ENCODE data around the gene NEU4. TPM values are rescaled to one million over a fixed set of nuclear protein-coding genes. Genes with fewer than 3 reads are reported as not detected.

NEU4 gene
- total RNA-seq, 1 donor from 2014 or later, result 0.29 TPM

DNA sequence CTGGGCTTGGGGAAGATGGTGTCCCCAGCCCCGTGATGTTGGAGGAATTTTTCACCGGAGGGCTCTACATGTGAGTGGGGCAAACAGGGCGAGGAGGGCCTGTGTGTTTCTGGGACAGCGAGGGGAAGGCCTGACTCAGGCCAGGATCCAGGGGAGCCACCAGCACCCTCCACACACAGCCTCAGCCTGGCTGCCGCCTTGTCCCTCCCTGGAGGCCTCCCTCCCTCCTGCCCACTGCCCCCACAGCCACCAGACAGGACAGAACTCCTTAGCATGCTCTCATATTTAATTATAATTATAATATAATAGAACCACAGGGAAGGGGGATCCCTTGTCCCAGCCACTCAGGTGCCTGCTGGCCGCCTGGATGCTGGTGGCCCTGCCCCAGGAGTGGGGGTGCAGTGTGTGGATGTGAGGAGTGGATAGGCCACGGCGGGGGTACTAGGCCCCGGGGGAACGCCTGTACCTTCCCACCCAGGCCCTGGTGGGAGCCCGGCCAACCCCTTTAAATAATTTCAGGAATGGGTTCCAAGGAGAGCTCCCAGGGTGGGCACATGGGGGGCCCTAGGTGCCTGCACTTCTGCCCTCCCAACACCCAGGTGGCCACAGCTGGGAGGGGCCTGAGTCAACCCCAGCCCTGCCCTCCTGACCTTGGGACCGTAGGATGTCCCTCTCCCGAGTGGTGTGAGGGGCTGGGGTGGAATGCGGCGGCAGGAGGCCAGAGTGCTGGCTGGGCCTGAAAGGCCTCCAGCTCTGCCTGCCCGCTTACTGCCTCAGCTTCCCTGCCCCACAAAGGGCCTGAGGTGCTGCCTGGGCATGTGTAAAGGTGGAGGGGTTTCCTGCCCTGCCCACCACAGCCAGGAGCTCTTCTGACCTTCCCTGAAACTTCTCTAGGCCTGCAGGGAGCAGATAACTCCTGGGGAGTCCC lies 40.9 kb downstream of the NEU4 start:
- no peak for DNase-seq (ENCODE audit: extremely low read depth, low read depth, low spot score)

DNA sequence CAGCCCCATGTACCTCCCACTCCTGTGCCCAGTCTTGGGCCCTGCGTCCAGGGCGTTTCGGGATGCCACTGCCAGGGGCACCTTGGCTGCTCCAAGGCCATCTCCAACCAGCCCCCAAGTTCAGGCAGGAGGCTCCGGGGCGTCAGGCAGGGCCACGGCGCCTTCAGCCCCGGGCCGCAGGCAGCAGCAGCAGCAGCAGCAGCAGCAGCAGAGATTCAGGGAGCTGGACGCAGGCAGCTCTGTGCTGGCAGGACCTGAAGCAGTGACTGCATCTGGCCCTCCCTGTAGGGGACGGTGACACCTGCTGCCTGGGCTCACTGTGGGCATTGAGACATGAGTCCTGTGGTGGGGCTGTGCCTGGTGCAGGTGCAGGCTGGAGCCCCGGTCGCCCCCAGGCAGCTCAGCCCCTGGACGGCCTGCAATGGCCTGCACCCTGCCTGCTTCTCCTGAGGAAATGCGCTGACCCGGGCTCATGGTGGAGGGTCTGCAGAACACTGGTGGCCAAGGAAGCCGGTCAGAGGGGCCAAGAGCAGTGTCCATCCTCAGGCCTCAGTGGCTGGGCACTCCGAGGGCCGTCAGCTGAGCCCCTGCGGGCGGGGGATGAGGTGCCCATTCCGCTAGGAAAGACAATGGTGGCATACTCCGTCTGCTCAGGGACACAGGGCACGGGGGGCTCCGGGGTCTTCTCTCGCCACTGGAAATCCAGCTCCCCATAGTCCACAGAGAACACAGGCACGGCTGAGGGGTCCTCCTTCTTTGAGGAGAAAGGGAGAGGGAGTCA lies 41.7 kb downstream of the NEU4 start:
- no peak for DNase-seq (ENCODE audit: extremely low read depth, low read depth, low spot score)

DNA sequence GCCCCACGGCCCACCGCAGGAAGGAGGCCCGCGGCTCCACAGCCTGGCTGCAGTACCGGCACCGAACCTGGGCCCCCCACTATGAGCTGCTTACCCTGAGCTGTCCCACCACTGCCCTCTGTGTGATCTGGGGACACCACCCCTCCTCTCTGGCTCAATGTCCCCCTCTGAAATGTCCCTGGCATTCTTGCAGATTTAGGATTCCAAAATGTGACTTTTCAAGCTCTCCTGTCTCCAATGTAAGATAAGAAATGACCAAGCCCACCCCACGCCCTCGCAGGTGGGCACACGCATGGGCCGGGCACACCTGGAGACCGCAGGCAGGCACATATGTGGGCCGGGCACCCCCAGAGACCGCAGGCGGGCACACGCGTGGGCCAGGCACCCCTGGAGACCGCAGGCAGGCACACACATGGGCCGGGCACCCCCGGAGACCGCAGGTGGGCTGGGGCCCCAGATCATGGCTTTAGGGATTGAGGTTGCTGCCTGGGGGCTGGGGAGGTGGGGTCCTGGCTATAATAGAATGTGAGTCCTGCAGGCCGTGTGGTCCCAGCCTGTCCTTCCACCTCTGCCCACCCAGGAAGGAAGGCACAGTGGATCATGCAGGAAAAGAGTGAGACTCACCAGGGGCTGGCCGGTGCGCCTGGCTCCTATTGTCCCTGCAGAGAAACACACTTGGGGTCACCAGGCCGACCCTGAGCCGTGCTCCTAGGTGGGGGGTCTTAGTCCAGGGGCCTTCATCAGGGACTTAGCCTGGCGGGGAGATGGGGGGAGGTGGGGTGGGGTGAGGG lies 42.5 kb downstream of the NEU4 start:
- DNase-seq (ENCODE audit: extremely low read depth, low read depth, low spot score), result no peak

DNA sequence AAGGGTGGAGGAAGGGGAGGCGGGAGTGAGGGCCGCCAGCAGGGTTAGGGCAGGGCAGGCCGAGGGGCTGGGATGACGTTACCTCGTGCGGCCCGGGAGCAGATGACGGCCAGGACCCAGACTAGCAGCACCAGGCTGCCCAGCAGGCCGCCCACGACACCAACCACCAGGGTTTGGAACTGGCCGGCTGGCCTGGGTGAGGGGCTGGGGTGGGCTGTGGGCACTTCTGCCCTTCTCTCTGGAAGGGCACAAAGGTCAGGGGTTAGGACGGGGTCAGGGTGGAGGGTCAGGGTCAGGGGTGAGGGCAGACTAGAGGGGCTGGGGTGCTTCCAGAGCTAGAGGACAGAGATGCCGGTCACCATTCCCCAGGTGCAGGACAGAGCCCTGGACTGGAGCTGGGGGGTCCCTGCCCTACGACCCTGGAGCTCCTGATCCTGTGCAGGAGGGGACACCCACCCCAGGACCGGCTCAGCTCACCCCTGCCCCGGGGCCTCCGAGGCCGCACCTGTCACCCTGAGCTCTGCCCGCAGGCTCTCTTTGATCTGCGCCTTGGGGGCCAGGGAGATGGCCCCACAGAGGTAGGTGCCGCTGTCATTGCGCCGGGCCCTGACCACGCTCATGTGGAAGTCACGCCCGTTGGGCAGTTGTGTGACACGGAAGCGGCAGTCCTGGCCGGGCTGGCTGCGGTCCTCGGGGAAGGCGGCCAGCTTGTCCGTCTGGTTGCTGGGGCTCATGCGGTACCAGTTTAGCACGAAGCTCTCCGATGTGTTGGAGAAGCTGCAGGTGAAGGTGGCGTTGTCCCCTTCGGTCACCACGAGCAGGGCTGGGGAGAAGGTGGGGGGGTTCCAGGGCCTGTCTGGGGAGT lies 43.4 kb downstream of the NEU4 start:
- no peak for DNase-seq (ENCODE audit: extremely low read depth, low read depth, low spot score)

DNA sequence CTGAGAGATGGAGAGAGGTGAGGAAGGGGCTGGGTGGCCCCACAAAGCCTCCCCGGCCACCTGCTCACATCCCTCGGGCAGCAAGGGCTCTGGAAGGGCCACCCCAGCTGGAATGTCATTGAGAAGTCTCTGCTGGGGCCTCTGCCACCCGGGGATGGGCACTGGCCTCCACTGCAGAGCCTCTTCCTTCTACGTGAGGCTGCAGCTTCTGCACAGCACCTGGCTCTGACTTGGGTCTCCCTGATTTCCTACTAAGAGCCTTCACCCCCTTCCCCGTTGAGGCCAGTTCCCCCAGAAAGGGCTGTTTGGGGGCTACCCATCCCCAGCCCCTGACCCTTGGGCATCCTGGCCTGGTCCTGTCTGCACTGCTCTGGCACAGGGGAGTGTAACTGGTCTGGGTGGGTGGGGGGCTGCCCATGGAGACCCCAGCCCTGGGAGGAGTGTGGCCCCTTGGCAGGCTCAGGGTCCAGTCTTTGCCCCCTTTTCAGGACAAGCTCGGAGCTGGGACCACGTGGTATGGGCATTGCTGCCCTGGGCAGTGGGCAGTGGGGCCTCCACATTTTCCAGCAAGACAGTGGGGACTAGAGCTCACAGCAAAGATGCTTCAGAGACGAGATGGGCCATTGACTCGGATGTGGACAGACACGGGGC lies 44.1 kb downstream of the NEU4 start:
- DNase-seq (ENCODE audit: extremely low read depth, low read depth, low spot score), result no peak

DNA sequence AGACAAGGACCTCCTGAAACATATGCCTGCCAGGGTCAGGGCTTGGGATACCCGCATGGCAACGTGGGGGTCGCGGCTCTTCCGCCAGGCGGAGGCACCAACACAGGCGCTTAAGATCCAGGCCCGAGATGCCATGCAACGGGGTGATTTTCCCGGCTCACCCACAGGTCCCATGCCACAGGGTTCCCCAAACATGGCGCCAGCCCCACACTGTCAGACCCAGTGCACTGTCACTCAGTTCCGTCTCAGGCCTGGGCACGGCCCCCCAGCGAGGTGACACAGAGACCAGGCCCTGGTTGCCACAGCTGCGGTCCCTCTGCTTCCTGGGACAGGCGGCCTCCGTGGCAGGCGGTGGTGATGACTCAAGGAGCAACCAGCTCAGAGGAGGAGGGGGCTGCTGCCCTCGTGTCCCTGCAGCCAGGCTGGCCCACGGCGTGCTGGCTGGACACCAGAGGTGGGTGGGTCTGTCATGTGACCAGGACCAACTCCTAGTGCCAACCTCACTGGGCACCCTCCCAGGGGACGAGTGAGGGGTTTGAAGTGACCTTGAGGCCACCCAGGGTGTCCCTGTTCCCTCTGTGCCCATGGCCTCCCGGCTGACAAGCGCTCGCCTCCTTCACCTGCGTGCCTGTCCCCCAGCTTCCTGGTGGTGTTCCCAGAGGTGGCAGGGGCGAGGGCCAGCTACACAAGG lies 44.8 kb downstream of the NEU4 start:
- DNase-seq (ENCODE audit: extremely low read depth, low read depth, low spot score), result no peak

DNA sequence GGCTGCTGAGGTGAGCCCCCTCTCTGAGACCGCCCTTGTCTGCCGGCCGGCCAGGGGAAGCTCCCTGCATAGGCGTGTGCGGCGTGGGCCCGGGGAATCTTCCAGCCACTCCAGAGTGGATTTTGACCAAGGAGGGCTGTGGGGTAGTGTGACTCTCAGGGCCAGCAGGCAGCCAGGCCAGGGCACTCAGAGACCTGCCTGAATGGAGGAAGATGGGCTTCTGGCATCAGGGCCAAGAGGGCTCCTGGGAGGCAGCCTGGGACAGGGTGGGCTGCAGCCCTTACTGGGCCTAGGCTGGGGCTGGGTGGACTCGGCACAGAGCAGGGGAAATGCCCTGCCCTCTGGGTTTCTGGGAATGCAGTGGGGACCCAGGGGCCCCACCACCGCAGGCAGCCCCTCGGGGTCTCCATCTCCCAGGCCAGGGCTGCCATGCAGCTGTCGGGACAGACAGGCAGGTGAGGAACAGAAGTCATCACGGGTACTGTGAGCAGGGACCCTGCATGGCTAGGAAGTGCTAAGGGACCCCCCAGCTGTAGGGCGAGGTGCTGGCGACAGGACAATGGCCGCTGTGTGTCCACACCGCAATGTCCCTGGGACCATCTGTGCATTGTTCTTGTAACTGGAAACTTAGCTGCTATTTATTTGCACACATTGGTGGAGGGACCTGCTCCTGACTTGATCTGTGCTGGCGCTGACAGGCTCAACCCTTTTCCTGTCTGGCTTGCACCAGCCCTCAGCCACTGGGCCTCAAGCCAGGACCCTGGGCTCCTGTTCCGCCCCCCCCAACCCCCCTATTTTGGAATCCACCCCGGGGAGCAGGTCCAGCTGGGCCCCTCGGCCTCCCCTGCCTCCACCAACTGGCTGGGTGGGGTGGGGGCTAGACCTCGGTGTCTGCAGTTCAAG lies 45.6 kb downstream of the NEU4 start:
- no peak for DNase-seq (ENCODE audit: extremely low read depth, low read depth, low spot score)

DNA sequence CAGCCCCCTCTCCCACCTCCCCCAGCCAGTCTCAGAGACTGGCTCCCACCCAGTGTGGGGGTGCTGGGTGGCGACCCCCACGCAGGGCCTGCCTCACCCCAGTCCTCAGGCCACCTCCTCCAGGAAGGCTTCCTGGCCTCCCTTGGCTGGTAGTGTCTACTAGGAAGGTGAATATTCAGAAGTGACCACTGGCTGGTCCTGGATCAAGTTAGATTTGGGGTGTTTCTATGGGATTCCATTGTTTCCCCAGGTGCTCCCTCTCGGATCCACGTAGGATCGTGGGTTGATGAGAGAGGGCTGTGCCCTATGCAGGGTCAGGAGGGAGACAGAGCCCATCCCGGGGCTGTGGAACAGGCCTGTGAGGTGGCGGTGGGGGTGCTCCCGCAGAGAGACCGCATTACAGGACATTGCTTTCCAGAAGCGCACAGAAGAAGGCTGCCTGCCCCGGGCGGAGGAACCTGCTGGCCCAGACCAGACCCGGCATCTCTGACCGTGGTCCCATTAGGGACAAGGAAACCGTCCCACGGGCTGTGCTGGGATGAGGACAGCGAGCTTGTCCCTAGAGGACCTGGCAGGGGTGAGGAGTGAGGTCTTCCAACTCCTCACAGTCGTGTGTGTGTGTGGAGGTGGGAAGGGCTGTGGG lies 46.4 kb downstream of the NEU4 start:
- no peak for DNase-seq (ENCODE audit: extremely low read depth, low read depth, low spot score)

DNA sequence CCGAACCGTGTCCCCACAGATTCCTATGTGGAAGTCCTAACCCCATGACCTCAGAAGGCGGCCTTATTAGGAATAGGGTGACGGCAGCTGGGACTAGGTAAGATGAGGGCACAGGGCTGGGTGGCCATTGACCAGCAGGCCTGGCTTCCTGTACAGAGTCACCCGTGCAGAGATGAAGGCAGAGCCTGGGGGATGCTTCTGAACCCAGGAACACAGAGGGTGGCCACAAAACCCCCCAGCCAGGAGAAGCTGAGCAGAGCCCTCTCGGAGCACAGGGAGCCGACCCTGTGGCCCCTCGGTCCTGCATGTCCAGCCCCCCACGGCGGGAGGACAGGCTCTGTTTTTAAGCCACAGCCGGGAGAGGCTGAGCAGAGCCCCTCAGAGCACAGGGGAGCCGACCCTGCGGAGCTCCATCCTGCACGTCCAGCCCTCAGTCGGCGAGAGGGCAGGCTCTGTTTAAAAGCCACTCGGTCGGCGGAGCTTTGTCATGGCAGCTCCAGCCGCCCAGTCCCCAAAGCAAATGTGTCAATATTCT lies 47.0 kb downstream of the NEU4 start:
- DNase-seq (ENCODE audit: extremely low read depth, low read depth, low spot score), result no peak

DNA sequence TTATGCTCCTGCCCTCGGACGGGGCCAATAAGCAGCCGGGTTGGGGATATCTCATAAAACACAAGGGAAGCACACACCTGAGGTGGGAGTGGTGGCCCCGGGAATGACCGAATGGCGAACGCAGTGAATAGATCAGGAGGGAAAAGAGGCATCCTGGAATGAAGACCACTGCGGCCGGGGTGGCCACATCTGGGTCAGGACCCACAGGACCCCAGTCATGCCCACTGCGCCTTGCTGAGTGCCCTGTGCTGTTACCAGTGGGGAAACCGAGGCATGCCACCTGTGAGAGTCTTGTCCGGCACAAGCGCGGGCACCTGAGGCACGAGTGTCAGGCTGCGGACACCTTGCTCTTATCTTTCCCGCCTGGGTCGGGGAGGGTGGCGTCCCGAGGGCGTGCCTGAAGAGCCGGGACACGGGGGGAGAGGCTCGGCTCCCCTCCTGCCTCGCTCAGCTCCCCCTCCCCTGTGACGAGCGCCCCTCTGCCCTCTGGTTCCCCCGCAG lies 48.1 kb downstream of the NEU4 start:
- no peak for DNase-seq (ENCODE audit: extremely low read depth, low read depth, low spot score)

DNA sequence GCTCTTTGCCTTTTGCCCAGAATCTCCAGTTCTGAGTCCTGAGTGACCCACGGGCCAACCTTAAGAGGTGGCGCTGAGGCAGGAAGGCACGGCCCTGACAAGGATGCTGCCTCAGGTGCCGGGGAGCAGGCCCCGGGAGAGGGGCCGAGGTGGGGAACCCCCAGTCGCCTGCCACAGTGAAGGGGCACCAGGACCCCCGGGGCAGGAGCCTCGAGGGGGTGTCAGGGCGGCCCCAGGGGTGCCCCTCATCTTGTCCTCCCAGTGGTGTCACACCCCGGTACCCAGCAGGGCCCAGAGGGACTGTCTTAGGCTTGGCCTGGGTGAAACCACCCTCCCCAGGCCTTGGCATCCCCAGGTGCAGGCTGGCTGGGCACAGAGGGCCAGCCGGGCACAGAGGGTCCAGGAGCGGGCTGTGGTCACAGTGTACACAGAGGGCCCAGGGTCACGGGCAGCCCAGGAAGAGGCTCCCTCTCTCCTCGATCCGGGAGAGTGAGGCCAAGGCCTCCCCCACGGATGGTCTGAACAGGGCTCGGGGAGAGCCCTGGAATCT lies 48.7 kb downstream of the NEU4 start:
- DNase-seq (ENCODE audit: extremely low read depth, low read depth, low spot score), result no peak

DNA sequence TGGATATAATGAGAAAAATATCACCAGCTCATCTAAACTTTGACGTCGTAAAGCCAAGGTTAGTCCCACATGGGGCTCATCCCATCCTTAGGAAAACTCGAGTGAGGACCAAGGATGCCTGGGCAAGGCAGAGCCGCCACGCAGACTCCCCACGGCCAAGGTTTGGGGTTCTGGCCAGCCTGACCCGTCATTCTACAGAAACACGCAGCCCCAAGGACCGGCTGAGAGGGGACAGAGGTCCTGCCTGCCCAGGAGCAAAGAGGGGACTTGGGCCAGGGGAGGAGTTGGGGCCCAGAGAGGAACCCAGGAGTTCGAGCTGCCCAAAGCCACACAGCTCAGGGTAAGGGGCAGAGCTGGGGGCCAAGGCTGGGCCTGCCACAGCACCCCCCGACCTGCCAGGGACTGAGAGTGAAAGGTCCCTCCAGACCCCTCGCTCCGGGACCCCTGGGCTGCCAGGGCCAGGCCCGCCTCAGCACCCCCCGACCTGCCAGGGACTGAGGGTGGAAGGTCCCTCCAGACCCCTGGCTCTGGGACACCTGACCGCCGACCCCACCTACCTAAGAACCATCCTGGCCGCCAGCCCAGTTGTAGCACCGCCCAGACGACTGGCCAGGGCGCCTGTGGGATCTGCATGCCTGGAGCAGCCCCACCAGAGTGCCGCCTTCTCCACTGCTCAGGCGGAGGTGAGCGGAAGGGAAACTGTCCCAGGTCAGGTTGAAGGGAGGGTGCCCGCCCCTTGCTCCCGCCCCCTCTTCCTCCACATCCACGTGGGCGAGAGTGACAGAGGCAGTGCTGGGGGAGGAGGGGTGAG lies 49.4 kb downstream of the NEU4 start, which contains the start of gene PDCD1:
Gene PDCD1 (minus strand): TSS at position 689 of the 811 bp plus-strand sequence. CDS start 56 bp downstream, at position 633.
- DNase-seq (ENCODE audit: extremely low read depth, low read depth, low spot score), result no peak

DNA sequence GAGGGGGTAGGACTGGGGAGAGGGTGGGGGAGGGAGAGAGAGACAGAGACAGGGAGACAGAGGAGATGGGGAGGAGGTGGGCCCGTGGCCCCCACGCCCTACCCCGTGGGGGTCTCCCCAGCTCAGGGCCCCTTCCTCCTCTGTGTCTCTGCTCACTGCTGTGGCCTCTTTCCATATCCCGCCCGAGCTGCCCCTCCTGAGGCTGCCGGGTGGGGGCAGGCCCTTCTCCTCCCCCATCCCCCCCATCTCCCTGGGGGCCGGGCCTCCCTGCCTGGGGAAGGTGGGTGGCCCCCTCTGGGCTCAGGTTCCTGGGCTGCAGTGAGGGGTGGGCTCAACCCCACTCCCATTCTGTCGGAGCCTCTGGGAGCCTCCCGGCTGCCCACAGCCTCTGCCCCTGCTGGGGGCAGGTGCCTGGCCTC lies 50.0 kb downstream of the NEU4 start:
- DNase-seq (ENCODE audit: extremely low read depth, low read depth, low spot score), result no peak

DNA sequence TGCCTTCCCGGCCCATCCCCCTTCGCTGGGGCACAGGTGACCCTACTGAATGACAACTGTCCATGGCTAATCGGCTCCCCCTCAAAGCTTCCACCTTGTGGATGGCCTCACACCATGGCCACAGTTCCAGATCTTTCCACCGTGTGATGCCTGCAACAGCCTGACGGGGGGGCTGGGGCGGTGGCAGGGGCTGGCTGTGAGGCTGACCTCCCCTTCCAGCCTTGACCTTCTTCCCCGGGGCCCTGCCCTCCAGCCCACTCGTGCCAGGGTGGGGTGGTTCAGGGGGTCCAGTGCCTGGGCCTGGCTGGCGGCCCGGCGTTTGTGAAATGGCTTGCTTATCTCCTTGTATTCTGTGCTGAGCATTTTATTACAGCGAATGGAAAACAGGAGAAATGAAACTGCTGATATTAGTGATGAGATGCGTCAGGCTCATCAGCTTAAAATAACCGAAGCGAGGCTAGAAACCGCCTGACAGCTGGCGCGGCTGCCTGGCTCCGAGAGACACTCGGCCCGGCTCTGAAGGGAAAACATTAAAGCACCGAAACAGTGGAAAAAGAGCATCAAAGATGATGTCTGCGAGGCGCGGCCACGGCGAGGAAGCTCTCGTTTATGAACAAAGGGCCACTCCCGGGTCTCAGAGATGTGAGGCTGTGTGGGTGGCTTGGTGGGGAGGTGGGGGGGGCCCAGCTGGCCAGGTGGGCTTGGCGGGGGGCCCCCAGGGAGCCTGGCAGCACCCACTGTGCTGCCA lies 50.6 kb downstream of the NEU4 start:
- no peak for DNase-seq (ENCODE audit: extremely low read depth, low read depth, low spot score)
